Endothelial cell of umbilical vein (primary cell): ENCODE measurements around the gene EXOSC2. TPM values are rescaled to one million over a fixed set of nuclear protein-coding genes. Genes with fewer than 3 reads are reported as not detected.

Experiments used
- BruUV-seq: library from RNA; stranded (reverse); fragments of 400-500 nt; replicated peaks from 2 replicates; lab custom pipeline; 2021; lab: Mats Ljungman, UMichigan
- CTCF ChIA-PET: fragments of 300-600, 350-600 bp; sonication (Branson Sonifier 250); formaldehyde crosslinking; loops from one replicate; lab custom pipeline; 2021; ENCODE audit warnings: antibody characterized with exemption, inconsistent platforms; lab: Charles Lee
- POLR2A ChIA-PET: fragments of 300-600, 350-600 bp; sonication (Branson Sonifier 250); formaldehyde crosslinking; loops from one replicate; lab custom pipeline; 2021; ENCODE audit warnings: antibody characterized with exemption, inconsistent platforms; lab: Charles Lee
- DNase-seq: peaks from one replicate; pipeline ENCODE4 v3.0.0-alpha.2; 2011; ENCODE audit warnings: low read depth, low spot score
- FAIRE-seq: peaks from 2 replicates; lab custom pipeline; 2011; peaks lifted over from hg19 to GRCh38; lab: Jason Lieb, UNC
- H2AFZ ChIP-seq: 2 replicates; pipeline ENCODE4 v1.6.0; 2012; ENCODE audit warnings: low read depth, low read length, control low read depth, inconsistent platforms
- H3K27ac ChIP-seq: 2 replicates; pipeline ENCODE4 v1.5.1; 2011; ENCODE audit warnings: low read depth, mild to moderate bottlenecking, control low read depth, low read length, moderate library complexity; ENCODE audit not compliant: insufficient read depth
- H3K27me3 ChIP-seq, 2 experiments: 2 replicates each; pipeline versions ENCODE4 v1.6.0 to v1.6.1; 2011; ENCODE audit warnings: low read length in 2 of 2, mixed read lengths in 1 of 2; ENCODE audit not compliant: control insufficient read depth in 2 of 2, insufficient read depth in 2 of 2
- H3K36me3 ChIP-seq, 2 experiments: 2 replicates in 1 of 2; 3 replicates in 1 of 2; pipeline ENCODE4 v1.5.1; 2011; ENCODE audit warnings: low read length in 2 of 2, mild to moderate bottlenecking in 1 of 2, moderate library complexity in 1 of 2; ENCODE audit not compliant: control insufficient read depth in 2 of 2, insufficient read depth in 2 of 2; ENCODE audit errors: extremely low read depth in 1 of 2
- H3K4me1 ChIP-seq: 3 replicates; pipeline ENCODE4 v1.5.1; 2011; ENCODE audit warnings: mild to moderate bottlenecking, low read length; ENCODE audit not compliant: control insufficient read depth, insufficient read depth; ENCODE audit errors: extremely low read depth
- H3K4me2 ChIP-seq: 2 replicates; pipeline ENCODE4 v1.6.1; 2011; ENCODE audit warnings: low read length, control low read depth, mixed read lengths; ENCODE audit not compliant: insufficient read depth
- H3K4me3 ChIP-seq, 3 experiments: fragments of 200-600 bp in 1 of 3; sonication (generic), shearing (Covaris generic) in 1 of 3; replicated peaks in 1 of 3; 2 replicates each; pipeline ENCODE4 v1.5.1; 2011 to 2016; ENCODE audit warnings: control low read depth in 3 of 3, low read length in 3 of 3, mild to moderate bottlenecking in 2 of 3, inconsistent platforms in 1 of 3, low read depth in 1 of 3, moderate library complexity in 1 of 3; ENCODE audit not compliant: insufficient read depth in 1 of 3
- H3K79me2 ChIP-seq: 2 replicates; pipeline ENCODE4 v1.6.0; 2012; ENCODE audit warnings: low read length, inconsistent platforms; ENCODE audit not compliant: control insufficient read depth, insufficient read depth
- H3K9ac ChIP-seq: replicated peaks from 2 replicates; pipeline ENCODE3; 2011; ENCODE audit warnings: low read length, control low read depth; ENCODE audit not compliant: insufficient read depth; ENCODE audit errors: extremely low read depth
- H3K9me1 ChIP-seq: replicated peaks from 3 replicates; pipeline ENCODE4 v1.6.0; 2011; ENCODE audit warnings: mild to moderate bottlenecking, low read length; ENCODE audit not compliant: control insufficient read depth, insufficient read depth; ENCODE audit errors: extremely low read depth
- H3K9me3 ChIP-seq: replicated peaks from 2 replicates; pipeline ENCODE4 v1.5.1; 2012; ENCODE audit warnings: low read length, inconsistent platforms; ENCODE audit not compliant: control insufficient read depth, insufficient read depth
- H4K20me1 ChIP-seq: replicated peaks from 2 replicates; pipeline ENCODE3; 2011; ENCODE audit warnings: mild to moderate bottlenecking, low read length; ENCODE audit not compliant: control insufficient read depth, insufficient read depth; ENCODE audit errors: extremely low read depth
- EZH2 ChIP-seq: IDR thresholded peaks from 2 replicates; pipeline ENCODE4 v1.6.1; 2012; ENCODE audit warnings: borderline replicate concordance, low read depth, mild to moderate bottlenecking, moderate library complexity, low read length, inconsistent platforms; ENCODE audit not compliant: severe bottlenecking
- FOS ChIP-seq: IDR thresholded peaks from 2 replicates; pipeline ENCODE4 v1.6.1; 2011; ENCODE audit warnings: mild to moderate bottlenecking, low read length, moderate library complexity, borderline replicate concordance; ENCODE audit not compliant: insufficient read depth
- GATA2 ChIP-seq: IDR thresholded peaks from 2 replicates; pipeline ENCODE4 v1.7.0; 2011; ENCODE audit warnings: low read depth, mild to moderate bottlenecking, moderate library complexity, mixed read lengths, low read length; ENCODE audit not compliant: insufficient read length, insufficient read depth
- JUN ChIP-seq: IDR thresholded peaks from 2 replicates; pipeline ENCODE4 v1.6.1; 2011; ENCODE audit warnings: borderline replicate concordance, low read depth; ENCODE audit not compliant: insufficient read length, insufficient read depth
- MYC ChIP-seq: IDR thresholded peaks from one replicate; pipeline ENCODE4 v1.6.1; 2011; ENCODE audit warnings: mild to moderate bottlenecking, low read depth, low read length
- POLR2A ChIP-seq: IDR thresholded peaks from 2 replicates; pipeline ENCODE4 v1.6.1; 2012; ENCODE audit warnings: low read depth, mild to moderate bottlenecking, control low read depth, low read length
- POLR2AphosphoS5 ChIP-seq: IDR thresholded peaks from 2 replicates; pipeline ENCODE4 v1.6.1; 2012; ENCODE audit warnings: low read depth, mild to moderate bottlenecking, control low read depth, low read length, moderate library complexity; ENCODE audit not compliant: insufficient read depth
- dilution Hi-C: fragments of 300-500 bp; cut with MboI; formaldehyde crosslinking; loops from one replicate; pipeline ENCODE4 v1.15.0; 2019; ENCODE audit warnings: low sequenced_read_pairs; ENCODE audit not compliant: extremely low pct_ligation_motif_present
- intact Hi-C: fragments of 100-400 bp; cut with micrococcal nuclease; formaldehyde crosslinking; loops from one replicate; pipeline ENCODE4 v1.10.0; 2022
- polyA plus RNA-seq, 4 experiments: library from polyadenylated mRNA; depleted of rRNA in 3 of 4; stranded (reverse) in 3 of 4; unstranded in 1 of 4; fragments of >200 nt; gene quantifications; 2 replicates each; pipeline versions ENCODE4 v1.2.1 to v1.2.3, GENCODE V29; 2011 to 2012; ENCODE audit warnings: missing spikeins in 1 of 4
- total RNA-seq: library from RNA; stranded (reverse); gene quantifications from 2 replicates; pipeline ENCODE4 v1.2.3, GENCODE V29; 2021
- TF ChIP-seq, protein P1 (sequence below): IDR thresholded peaks from 2 replicates; pipeline ENCODE4 v1.6.1; 2011; ENCODE audit not compliant: insufficient read depth, insufficient read length
- TF ChIP-seq, protein P2 (sequence below), 2 donors: IDR thresholded peaks; 1 replicate in 1 of 2; 2 replicates in 1 of 2; pipeline ENCODE4 v1.5.1; 2011; ENCODE audit warnings: low read length in 2 of 2, mild to moderate bottlenecking in 2 of 2, moderate library complexity in 2 of 2, control low read depth in 1 of 2, inconsistent platforms in 1 of 2, low read depth in 1 of 2; ENCODE audit not compliant: insufficient read depth in 1 of 2; ENCODE audit errors: extremely low read depth in 1 of 2

Gene EXOSC2
- total and polyA plus RNA-seq, 2 donors (not counting 3 experiments of a cell fraction or from before 2014, with no cell fraction given), result 25.5 to 44.4 TPM

DNA sequence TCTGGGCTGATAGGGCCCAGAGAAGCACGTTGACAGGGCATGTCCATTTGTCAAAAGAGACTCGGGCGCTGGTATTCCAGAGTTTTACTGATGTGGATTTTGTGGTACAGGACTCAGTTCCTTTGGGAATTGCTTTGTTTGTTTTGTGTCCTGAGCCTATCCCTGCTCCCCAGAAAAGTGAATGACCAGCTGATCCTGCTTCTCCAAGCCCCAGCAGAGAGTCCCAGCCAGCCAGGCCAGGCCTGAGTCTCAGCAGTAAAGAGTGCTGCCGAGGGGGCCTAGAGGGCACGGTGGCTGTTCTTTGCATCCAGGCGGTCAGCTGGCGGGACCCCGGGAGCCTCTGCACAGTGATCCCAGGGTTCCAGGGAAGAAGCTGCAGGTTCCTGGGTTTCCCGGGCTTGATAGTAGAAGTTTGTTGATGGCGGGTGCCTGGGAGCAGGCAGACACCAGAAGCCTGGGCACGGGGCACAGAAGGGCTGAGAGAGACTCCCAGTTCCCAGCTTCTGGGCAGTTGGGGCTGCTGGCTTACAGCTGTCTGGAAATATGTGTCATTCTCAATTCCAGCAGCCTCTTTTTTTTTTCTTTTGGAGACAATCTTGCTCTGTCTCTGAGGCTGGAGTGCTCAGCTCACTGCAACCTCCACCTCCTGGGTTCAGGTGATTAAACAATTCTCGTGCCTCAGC, 20.5 kb upstream of the EXOSC2 start:
- no peaks in the 10 kb centered on the region for H3K4me1 ChIP-seq
- dilution Hi-C loops, result no loop called here
- no peak for TF ChIP-seq FOS
- no peak for TF ChIP-seq POLR2AphosphoS5
- no peak for TF ChIP-seq MYC
- TF ChIP-seq EZH2, result no peak
- TF ChIP-seq GATA2, result no peak
- TF ChIP-seq, protein P1, sequence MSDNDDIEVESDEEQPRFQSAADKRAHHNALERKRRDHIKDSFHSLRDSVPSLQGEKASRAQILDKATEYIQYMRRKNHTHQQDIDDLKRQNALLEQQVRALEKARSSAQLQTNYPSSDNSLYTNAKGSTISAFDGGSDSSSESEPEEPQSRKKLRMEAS, result no peak
- no peak for TF ChIP-seq POLR2A
- TF ChIP-seq JUN, result no peak
- TF ChIP-seq, protein P2, sequence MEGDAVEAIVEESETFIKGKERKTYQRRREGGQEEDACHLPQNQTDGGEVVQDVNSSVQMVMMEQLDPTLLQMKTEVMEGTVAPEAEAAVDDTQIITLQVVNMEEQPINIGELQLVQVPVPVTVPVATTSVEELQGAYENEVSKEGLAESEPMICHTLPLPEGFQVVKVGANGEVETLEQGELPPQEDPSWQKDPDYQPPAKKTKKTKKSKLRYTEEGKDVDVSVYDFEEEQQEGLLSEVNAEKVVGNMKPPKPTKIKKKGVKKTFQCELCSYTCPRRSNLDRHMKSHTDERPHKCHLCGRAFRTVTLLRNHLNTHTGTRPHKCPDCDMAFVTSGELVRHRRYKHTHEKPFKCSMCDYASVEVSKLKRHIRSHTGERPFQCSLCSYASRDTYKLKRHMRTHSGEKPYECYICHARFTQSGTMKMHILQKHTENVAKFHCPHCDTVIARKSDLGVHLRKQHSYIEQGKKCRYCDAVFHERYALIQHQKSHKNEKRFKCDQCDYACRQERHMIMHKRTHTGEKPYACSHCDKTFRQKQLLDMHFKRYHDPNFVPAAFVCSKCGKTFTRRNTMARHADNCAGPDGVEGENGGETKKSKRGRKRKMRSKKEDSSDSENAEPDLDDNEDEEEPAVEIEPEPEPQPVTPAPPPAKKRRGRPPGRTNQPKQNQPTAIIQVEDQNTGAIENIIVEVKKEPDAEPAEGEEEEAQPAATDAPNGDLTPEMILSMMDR (IDR thresholded peaks at IDR 0.05; ENCODE audit: extremely low read depth in 1 of 2, insufficient read depth in 1 of 2, low read depth in 1 of 2, low read length in 2 of 2), result no peak
- H3K4me2 ChIP-seq, result no peak overlapping the region
- H3K9me1 ChIP-seq, result no peaks in the 10 kb centered on the region
- no peaks in the 10 kb centered on the region for H3K79me2 ChIP-seq
- no peak overlapping the region for H3K4me3 ChIP-seq
- H3K27ac ChIP-seq, result no peak overlapping the region
- BruUV-seq, result no TSS peak
- no peaks in the 10 kb centered on the region for H3K36me3 ChIP-seq
- peaks cover 4 to 8% of the 10 kb centered on the region in 2 experiments for H3K27me3 ChIP-seq
- CTCF ChIA-PET, result interaction anchor here (0.7 to 1.0 kb wide), 2 partner anchors 10 to 325 kb away, joined by 3 to 4 read pairs; no protein-coding TSS in a partner anchor
- DNase-seq (no peak), FAIRE-seq (no peak)
- intact Hi-C loops, result no loop called here
- no peaks in the 10 kb centered on the region for H4K20me1 ChIP-seq
- H3K9me3 ChIP-seq, result no peaks in the 10 kb centered on the region
- H3K9ac ChIP-seq, result no peak overlapping the region
- POLR2A ChIA-PET, result no interaction called here
- H2AFZ ChIP-seq, result no peak overlapping the region
